ENCODE data around the gene COL4A1. TPM values are rescaled to one million over a fixed set of nuclear protein-coding genes. Genes with fewer than 3 reads are reported as not detected.

Gene COL4A1
- total RNA-seq, 1 experiment from 2014 or later: not detected

DNA sequence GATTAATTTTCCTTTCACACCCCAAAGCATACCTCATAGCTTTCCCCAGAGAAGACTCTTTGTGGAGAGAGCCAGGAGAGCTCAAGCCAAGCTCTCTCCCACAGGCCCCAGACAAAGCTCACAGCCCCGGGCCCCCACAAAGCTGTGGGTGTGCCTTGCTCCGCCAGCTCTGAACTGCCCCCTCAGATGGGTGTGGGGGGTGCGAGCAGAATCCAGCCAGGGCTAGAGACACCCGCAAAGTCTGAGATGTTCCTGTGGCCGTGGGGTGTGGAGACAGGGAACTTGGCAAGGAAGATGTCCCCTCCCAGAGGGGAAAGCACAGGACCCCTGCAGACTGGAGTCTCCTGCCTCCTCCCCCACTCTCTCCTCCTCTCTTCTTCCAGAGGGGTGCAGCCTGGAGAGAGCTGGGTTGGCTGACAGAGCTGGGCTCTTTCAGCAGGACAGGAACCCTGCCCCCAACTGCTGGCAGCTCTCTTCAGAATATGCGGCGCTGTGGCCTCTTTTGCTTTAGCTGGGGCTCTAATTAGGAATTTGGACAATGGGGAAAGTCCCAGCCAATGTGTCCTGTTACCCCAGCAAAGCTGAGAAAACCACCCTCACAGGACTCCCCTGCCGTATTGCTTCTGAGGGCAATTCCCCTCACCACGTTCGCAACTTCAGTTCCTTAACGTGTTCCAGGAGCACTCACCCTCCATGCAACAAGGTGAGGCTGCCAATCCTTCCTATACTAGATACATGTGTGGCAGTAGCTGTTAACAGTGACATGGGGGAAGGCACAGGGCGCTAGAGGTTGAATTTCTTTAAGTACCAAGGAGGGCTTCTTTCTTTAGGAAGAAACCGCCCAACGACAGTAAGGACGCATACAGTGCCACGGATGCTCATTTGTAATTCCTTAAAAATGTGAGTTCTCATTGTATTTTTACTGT is 170.0 kb downstream of the COL4A1 start:
- peak overlapping the region; percentile 90 for H3K4me2 ChIP-seq (ENCODE audit: low read depth, low read length, poor library complexity, severe bottlenecking)
- no peaks in the 10 kb centered on the region for H3K79me2 ChIP-seq (ENCODE audit: low read length)
- DNase-seq: no peak
- no peak overlapping the region for H3K9ac ChIP-seq (ENCODE audit: low read length)
- H3K27me3 ChIP-seq (ENCODE audit: low read length): peaks cover 3% of the 10 kb centered on the region
- H4K20me1 ChIP-seq (ENCODE audit: insufficient read depth, low read depth, low read length): no peaks in the 10 kb centered on the region
- H3K9me3 ChIP-seq (ENCODE audit: low read length): no peaks in the 10 kb centered on the region
- H3K4me1 ChIP-seq (ENCODE audit: low read length): peaks cover 13% of the 10 kb centered on the region
- no peaks in the 10 kb centered on the region for H3K9me2 ChIP-seq (replicated peaks; ENCODE audit: insufficient read depth, low read length)
- H2AFZ ChIP-seq (ENCODE audit: low read length): no peak overlapping the region
- H3K27ac ChIP-seq (ENCODE audit: low read length): no peak overlapping the region
- H3K36me3 ChIP-seq (ENCODE audit: insufficient read depth, low read length): no peaks in the 10 kb centered on the region
- no peak overlapping the region for H3K4me3 ChIP-seq (ENCODE audit: low read length)

DNA sequence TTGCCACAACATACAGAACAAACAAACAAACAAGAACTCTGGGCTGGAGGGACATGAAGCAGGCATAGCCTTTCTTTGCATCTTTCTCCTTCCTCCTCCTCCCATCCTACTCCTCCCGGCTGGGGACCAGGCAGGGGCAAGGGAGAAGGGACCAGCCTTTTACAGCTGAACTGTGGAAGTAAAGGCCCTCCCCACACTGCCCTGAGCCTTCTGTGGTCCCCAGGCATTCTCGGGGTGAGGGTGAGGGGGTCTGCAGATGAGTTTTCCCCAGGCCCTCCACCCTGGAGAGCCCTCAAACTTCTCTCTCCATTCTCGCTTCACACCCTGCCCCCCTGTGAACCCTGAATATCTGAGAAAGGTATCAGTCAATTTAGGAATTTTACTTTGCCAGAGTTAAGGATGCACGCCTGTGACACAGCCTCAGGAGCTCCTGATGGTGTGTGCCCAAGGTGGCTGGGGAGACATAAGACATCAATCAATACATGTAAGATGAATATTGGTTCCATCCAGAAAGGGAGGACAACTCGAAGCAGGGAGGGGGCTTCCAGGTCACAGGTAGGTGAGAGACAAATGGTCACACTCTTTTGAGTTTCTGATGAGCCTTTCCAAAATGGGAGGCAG is 170.9 kb downstream of the COL4A1 start:
- H3K4me1 ChIP-seq (ENCODE audit: low read length): peaks cover 13% of the 10 kb centered on the region
- no peak overlapping the region for H3K4me2 ChIP-seq (ENCODE audit: low read depth, low read length, poor library complexity, severe bottlenecking)
- H3K9me2 ChIP-seq (replicated peaks; ENCODE audit: insufficient read depth, low read length): no peaks in the 10 kb centered on the region
- DNase-seq: no peak
- no peak overlapping the region for H2AFZ ChIP-seq (ENCODE audit: low read length)
- no peaks in the 10 kb centered on the region for H4K20me1 ChIP-seq (ENCODE audit: insufficient read depth, low read depth, low read length)
- H3K79me2 ChIP-seq (ENCODE audit: low read length): no peaks in the 10 kb centered on the region
- no peak overlapping the region for H3K9ac ChIP-seq (ENCODE audit: low read length)
- H3K9me3 ChIP-seq (ENCODE audit: low read length): no peaks in the 10 kb centered on the region
- no peaks in the 10 kb centered on the region for H3K36me3 ChIP-seq (ENCODE audit: insufficient read depth, low read length)
- no peak overlapping the region for H3K27ac ChIP-seq (ENCODE audit: low read length)
- H3K4me3 ChIP-seq (ENCODE audit: low read length): no peak overlapping the region
- peaks cover 3% of the 10 kb centered on the region for H3K27me3 ChIP-seq (ENCODE audit: low read length)

DNA sequence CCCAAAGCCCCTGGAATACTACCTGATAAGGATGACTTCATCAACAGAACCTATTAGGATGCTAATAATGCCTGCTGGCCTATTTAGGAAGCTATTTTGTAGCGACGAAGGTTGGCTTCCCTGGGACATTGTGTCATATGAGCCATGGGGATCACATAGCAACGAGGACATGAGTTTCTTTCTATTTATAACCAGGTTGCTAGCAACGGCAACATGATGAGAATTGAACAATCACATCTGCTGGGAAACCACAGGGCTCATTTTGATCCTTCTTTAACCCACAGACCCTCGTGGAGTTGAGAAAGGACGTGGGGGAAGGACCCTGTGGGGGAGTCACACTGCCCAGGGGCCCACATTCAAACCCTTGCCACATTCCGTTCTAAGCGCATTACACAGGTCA is 172.2 kb downstream of the COL4A1 start:
- H4K20me1 ChIP-seq (ENCODE audit: insufficient read depth, low read depth, low read length): no peaks in the 10 kb centered on the region
- no peaks in the 10 kb centered on the region for H3K36me3 ChIP-seq (ENCODE audit: insufficient read depth, low read length)
- peaks cover 3% of the 10 kb centered on the region for H3K27me3 ChIP-seq (ENCODE audit: low read length)
- no peak overlapping the region for H3K4me2 ChIP-seq (ENCODE audit: low read depth, low read length, poor library complexity, severe bottlenecking)
- no peaks in the 10 kb centered on the region for H3K79me2 ChIP-seq (ENCODE audit: low read length)
- no peaks in the 10 kb centered on the region for H3K9me2 ChIP-seq (replicated peaks; ENCODE audit: insufficient read depth, low read length)
- H2AFZ ChIP-seq (ENCODE audit: low read length): no peak overlapping the region
- DNase-seq: no peak
- no peak overlapping the region for H3K27ac ChIP-seq (ENCODE audit: low read length)
- H3K9ac ChIP-seq (ENCODE audit: low read length): no peak overlapping the region
- H3K9me3 ChIP-seq (ENCODE audit: low read length): no peaks in the 10 kb centered on the region
- no peak overlapping the region for H3K4me3 ChIP-seq (ENCODE audit: low read length)
- peaks cover 13% of the 10 kb centered on the region for H3K4me1 ChIP-seq (ENCODE audit: low read length)

DNA sequence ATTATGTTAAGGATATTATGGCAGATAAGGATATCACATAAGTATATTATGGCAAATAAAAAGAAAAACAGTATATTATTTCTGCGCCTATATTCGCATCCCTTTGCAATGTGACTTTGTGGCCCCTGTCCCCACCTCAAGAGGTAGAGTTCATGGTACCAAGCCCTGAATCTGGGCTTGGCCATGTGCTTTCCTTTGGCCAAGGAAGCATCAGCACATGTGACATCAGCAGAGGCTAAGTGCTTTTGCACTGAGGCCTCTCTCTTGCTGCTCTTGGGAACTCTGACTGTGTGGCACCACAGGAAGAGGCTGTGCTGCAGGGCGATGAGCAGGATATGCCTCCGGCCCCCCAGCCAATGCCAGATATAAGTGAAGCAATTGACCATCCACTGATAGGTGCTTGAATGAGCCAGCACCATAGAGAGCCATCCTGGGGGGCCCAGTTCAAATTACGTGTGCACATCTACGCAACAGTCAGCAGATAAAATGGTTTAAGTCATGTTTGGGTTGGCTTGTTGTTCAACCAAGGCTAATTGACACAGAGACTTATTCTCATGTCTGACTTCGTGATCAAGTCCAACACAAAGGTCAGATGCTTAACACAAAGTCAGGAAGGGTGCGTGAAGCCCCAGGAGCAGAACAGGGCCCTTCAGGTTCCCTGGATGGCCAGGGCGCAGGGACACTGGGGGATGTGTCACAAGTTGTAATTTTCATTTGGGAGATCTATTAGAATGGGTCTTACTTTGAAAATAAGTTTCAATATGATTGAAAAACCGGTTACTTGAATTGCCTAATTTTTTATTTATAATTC is 173.3 kb downstream of the COL4A1 start:
- H3K27me3 ChIP-seq (ENCODE audit: low read length): peaks cover under 1% of the 10 kb centered on the region; the same call in 1 of the 2 replicates

DNA sequence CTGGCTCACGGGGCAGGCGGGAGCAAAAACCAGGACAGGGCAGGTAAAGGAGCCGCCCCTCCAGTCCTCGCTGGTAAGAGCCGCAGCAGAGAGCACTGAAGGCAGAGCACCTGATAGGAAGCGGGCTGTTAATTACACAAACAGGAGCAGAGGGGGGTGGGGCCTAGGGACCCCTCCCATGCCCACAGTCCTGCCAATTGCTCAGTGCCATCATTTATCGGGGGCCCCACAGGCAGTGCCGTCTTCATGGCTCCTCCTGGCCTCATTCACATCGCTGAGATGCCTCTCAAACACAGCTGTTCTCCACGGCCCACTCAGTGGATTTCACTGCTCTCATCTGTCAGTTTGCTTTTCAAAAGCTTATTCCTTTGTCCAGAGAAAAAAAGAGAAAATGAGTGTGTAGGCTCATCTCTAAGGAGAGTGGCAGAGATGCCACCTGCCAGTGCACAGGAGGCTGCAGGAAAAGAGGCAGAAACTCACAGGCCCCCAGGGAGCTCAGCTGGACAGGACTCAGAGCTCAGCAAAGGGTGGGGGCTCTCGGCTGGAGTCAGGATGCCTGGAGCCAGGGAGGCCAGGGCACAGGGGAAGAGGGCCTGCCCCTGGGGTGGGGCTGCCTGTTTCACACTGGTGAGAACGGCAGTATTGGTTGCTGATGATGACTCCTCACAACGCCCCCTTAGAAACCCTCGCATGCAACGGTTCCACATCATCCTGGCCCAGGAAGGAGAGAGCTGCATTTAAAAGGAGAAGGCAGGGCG is 174.6 kb downstream of the COL4A1 start:
- Histone ChIP-seq H3K36me3 (ENCODE audit: insufficient read depth, low read length) (no peaks in the 10 kb centered on the region), H3K9me2 (replicated peaks; ENCODE audit: insufficient read depth, low read length) (no peaks in the 10 kb centered on the region), H3K79me2 (ENCODE audit: low read length) (no peaks in the 10 kb centered on the region), H2AFZ (ENCODE audit: low read length) (no peak overlapping the region), H3K4me3 (ENCODE audit: low read length) (no peak overlapping the region), H3K4me2 (ENCODE audit: low read depth, low read length, poor library complexity, severe bottlenecking) (no peak overlapping the region), H3K27me3 (ENCODE audit: low read length) (no peaks in the 10 kb centered on the region), H4K20me1 (ENCODE audit: insufficient read depth, low read depth, low read length) (no peaks in the 10 kb centered on the region), H3K27ac (ENCODE audit: low read length) (no peak overlapping the region), H3K9ac (ENCODE audit: low read length) (no peak overlapping the region), H3K9me3 (ENCODE audit: low read length) (no peaks in the 10 kb centered on the region), H3K4me1 (ENCODE audit: low read length) (peaks cover under 1% of the 10 kb centered on the region)
- DNase-seq: no peak

More for the DNA sequence above, 173.3 kb downstream of the COL4A1 start:
- Histone ChIP-seq H3K9me3 (ENCODE audit: low read length) (no peaks in the 10 kb centered on the region), H3K79me2 (ENCODE audit: low read length) (no peaks in the 10 kb centered on the region), H2AFZ (ENCODE audit: low read length) (no peak overlapping the region), H3K4me1 (ENCODE audit: low read length) (peaks cover 12% of the 10 kb centered on the region), H3K9ac (ENCODE audit: low read length) (no peak overlapping the region), H3K4me2 (ENCODE audit: low read depth, low read length, poor library complexity, severe bottlenecking) (no peak overlapping the region), H3K4me3 (ENCODE audit: low read length) (no peak overlapping the region), H4K20me1 (ENCODE audit: insufficient read depth, low read depth, low read length) (no peaks in the 10 kb centered on the region), H3K36me3 (ENCODE audit: insufficient read depth, low read length) (no peaks in the 10 kb centered on the region), H3K27ac (ENCODE audit: low read length) (no peak overlapping the region), H3K9me2 (replicated peaks; ENCODE audit: insufficient read depth, low read length) (no peaks in the 10 kb centered on the region)
- DNase-seq: no peak

DNA sequence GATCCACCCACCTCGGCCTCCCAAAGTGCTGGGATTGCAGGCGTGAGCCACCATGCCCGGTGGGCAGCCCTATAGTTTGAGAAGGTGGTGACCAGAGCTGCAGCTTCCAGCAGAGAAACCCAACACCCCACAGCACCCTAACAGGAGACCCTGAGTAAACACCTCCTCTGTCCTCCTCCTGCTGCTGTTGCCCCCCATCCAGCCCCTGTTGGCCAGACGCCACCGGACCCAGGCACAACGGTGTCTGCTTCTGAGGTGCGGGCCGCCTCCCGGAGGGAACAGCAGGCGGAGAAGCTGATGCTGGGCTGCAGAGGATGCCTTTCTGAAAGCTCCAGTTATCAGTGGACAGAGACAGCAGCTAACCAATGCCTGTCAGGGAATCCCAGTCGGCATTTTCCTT is 175.5 kb downstream of the COL4A1 start:
- Histone ChIP-seq H3K9ac (ENCODE audit: low read length) (no peak overlapping the region), H3K36me3 (ENCODE audit: insufficient read depth, low read length) (no peaks in the 10 kb centered on the region), H3K27ac (ENCODE audit: low read length) (no peak overlapping the region), H3K4me1 (ENCODE audit: low read length) (no peaks in the 10 kb centered on the region), H2AFZ (ENCODE audit: low read length) (no peak overlapping the region), H3K4me3 (ENCODE audit: low read length) (no peak overlapping the region), H4K20me1 (ENCODE audit: insufficient read depth, low read depth, low read length) (no peaks in the 10 kb centered on the region), H3K27me3 (ENCODE audit: low read length) (no peaks in the 10 kb centered on the region), H3K79me2 (ENCODE audit: low read length) (no peaks in the 10 kb centered on the region), H3K9me3 (ENCODE audit: low read length) (no peaks in the 10 kb centered on the region), H3K9me2 (replicated peaks; ENCODE audit: insufficient read depth, low read length) (no peaks in the 10 kb centered on the region), H3K4me2 (ENCODE audit: low read depth, low read length, poor library complexity, severe bottlenecking) (no peak overlapping the region)
- DNase-seq: no peak

DNA sequence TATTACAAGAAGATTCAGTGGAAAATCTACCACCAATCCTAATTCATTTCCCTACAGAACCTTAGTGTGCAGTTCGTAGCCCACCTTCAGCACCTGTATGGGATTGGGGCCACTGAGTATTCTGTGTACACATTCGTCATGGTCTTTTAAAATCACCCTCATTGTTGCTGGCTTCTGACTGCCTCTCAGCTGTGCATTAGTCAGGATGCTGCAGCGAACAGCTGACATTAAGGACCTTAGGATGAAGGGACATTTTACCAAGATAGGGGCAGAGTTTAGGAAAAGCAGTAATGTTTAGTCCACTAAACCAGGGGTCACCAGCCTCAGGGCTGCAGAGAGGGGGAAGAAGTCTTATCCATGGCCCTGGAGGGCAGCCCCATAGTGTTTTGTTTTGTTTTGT is 176.5 kb downstream of the COL4A1 start:
- no peaks in the 10 kb centered on the region for H4K20me1 ChIP-seq (ENCODE audit: insufficient read depth, low read depth, low read length)
- H3K4me3 ChIP-seq (ENCODE audit: low read length): no peak overlapping the region
- no peaks in the 10 kb centered on the region for H3K79me2 ChIP-seq (ENCODE audit: low read length)
- no peaks in the 10 kb centered on the region for H3K9me3 ChIP-seq (ENCODE audit: low read length)
- H2AFZ ChIP-seq (ENCODE audit: low read length): no peak overlapping the region
- no peak for DNase-seq
- H3K27ac ChIP-seq (ENCODE audit: low read length): no peak overlapping the region
- no peaks in the 10 kb centered on the region for H3K9me2 ChIP-seq (replicated peaks; ENCODE audit: insufficient read depth, low read length)
- H3K9ac ChIP-seq (ENCODE audit: low read length): no peak overlapping the region
- H3K36me3 ChIP-seq (ENCODE audit: insufficient read depth, low read length): no peaks in the 10 kb centered on the region
- H3K27me3 ChIP-seq (ENCODE audit: low read length): no peaks in the 10 kb centered on the region
- H3K4me1 ChIP-seq (ENCODE audit: low read length): no peaks in the 10 kb centered on the region
- no peak overlapping the region for H3K4me2 ChIP-seq (ENCODE audit: low read depth, low read length, poor library complexity, severe bottlenecking)

Measured in Karpas-422 (cell line).